NB4 (cell line): Measurements from ENCODE around the gene TCF4.

Experiments used
- POLR2A ChIP-seq: IDR thresholded peaks from 2 replicates; pipeline ENCODE4 v1.6.1; 2011; ENCODE audit warnings: mild to moderate bottlenecking; ENCODE audit not compliant: insufficient read length; ENCODE audit errors: extremely low read depth
- TF ChIP-seq, protein P1 (sequence below): IDR thresholded peaks from one replicate; pipeline ENCODE4 v1.5.1; 2012; ENCODE audit warnings: low read depth, low read length

- TF ChIP-seq, protein P1, sequence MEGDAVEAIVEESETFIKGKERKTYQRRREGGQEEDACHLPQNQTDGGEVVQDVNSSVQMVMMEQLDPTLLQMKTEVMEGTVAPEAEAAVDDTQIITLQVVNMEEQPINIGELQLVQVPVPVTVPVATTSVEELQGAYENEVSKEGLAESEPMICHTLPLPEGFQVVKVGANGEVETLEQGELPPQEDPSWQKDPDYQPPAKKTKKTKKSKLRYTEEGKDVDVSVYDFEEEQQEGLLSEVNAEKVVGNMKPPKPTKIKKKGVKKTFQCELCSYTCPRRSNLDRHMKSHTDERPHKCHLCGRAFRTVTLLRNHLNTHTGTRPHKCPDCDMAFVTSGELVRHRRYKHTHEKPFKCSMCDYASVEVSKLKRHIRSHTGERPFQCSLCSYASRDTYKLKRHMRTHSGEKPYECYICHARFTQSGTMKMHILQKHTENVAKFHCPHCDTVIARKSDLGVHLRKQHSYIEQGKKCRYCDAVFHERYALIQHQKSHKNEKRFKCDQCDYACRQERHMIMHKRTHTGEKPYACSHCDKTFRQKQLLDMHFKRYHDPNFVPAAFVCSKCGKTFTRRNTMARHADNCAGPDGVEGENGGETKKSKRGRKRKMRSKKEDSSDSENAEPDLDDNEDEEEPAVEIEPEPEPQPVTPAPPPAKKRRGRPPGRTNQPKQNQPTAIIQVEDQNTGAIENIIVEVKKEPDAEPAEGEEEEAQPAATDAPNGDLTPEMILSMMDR: no peak
- no peak for TF ChIP-seq POLR2A
Observed at GRCh38 chr18:55530166-55530565, 57.8 kb downstream of the TCF4 start.
